GM19467 (cell line): ENCODE results near the gene ADIPOQ.
"Not testable (repeated sequence)": the region's sequence is repeated elsewhere in the genome, so short reads cannot be mapped to it uniquely, and the experiment has no call there.

Source experiments
- ATAC-seq: cut with Tn5 transposase; IDR thresholded peaks from one replicate; pipeline ENCODE4 v1.9.1; 2021; ENCODE audit warnings: mild to moderate bottlenecking, moderate library complexity; ENCODE audit not compliant: unreplicated experiment

ADIPOQ gene

DNA sequence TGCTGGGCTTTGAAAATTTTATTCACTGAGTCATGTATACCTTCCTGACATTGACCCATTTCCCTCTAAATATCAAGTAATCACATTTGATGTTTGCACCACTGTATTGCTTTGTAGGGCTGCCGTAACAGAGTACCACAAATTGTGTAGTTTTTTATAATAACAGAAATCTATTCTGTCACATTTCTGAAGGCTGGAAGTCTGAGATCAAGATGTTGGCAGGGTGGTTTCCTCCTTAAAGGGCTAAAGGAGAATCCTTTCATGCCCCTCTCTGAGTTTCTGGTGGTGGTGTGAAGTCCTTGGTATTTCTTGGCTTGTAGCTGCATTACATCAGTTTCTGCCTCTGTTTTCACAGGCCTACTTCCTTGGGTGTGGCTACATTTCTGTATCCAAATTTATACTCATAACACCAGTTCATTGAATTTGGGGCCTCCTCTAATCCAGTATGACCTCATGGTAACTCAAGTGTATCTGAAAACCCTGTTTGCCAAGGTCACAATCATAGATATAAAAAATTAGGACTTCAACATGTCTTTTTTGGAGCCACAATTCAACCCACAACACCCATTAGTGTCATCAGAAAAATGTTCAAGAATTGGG lies 58.7 kb downstream of the ADIPOQ start:
- ATAC-seq = no peak

DNA sequence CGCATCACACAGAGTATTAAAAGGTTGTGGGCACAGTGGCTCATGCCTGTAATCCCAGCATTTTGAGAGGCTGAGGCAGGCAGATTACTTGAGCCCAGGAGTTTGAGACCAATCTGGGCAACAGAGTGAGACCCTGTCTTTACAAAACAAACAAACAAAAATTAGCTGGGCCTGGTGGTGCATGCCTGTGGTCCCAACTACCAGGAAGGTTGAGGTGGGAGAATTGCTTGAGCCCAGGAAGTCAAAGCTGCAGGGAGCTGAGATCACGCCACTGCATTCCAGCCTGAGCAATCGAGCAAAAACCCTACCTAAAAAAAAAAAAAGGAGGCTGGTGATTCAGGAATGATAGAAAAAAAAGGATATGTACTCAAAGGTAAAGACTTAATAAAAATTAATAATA lies 59.6 kb downstream of the ADIPOQ start:
- ATAC-seq = no peak

DNA sequence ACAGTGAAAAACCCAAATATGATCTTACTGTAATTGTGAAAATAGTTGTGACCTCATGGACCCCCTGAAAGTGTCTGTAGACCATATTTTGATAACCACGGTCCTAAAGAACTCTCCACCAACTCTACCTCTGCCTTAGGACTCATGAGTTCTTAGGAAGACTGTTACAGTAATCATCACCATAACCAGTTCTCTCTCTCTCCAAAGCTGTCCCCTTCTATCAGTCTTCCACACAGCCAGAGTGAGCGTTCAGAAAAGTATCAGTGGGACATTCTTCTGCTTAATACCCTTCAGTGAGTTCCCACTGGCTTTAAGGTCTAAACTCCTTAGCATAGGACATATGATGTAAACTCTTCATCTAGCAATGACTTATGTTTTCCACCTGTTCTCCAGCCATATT lies 60.2 kb downstream of the ADIPOQ start:
- ATAC-seq = no peak

DNA sequence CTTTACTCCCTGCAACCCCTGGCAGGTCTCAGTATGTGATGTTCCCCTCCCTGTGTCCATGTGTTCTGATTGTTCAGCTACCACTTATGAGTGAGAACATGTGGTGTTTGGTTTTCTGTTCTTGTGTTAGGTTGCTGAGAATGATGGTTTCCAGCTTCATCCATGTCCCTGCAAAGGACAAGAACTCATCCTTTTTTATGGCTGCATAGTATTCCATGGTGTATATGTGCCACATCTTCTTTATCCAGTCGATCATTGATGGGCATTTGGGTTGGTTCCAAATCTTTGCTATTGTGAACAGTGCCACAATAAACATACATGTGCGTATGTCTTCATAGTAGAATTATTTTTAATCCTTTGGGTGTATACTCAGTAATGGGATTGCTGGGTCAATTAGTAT lies 61.2 kb downstream of the ADIPOQ start:
- ATAC-seq = not testable (repeated sequence)

DNA sequence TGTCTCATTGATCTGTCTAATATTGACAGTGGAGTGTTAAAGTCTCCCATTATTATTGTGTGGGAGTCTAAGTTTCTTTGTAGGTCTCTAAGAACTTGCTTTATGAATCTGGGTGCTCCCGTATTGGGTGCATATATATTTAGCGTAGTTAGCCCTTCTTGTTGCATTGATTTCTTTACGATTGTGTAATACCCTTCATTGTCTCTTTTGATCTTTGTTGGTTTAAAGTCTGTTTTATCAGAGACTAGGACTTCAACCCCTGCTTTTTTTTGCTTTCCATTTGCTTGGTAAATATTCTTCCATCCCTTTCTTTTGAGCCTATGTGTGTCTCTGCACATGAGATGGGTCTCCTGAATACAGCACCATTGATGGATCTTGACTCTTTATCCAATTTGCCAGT lies 64.6 kb downstream of the ADIPOQ start:
- ATAC-seq = not testable (repeated sequence)
